CD4-positive, alpha-beta T cell treated with Interleukin-2 at 100 ng/mL for 4 hours (primary cell): Measurements from ENCODE around the gene HDAC3.

ENCODE experiments used
- DNase-seq: peaks from one replicate; pipeline ENCODE4 v3.0.0-alpha.2; 2020; ENCODE audit warnings: low spot score

Gene HDAC3

GRCh38 chr5:141657937-141658545 is 21.4 kb upstream of the HDAC3 start:
- no peak for DNase-seq

DNA sequence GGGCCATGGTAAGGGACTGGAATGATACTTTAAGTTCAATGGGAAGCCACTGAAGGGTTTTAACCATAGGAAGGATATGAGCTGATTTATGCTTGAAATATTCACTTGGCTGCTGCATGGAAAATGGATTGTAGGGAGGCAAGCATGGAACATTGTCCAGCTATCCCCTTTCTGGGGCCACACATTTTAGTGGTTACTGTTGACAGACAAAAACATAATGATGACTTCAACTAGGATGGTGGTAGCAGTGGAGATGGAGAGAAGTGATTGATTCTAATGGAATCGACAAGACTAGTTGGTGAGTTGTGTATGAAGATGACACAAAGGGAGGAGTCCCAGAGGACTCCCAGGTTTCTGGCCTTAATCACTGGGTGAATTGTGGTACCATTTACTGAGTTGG is 20.8 kb upstream of the HDAC3 start:
- no peak for DNase-seq

GRCh38 chr5:141656396-141656795 is 19.7 kb upstream of the HDAC3 start:
- DNase-seq = no peak

GRCh38 chr5:141655020-141655419 is 18.4 kb upstream of the HDAC3 start:
- no peak for DNase-seq

DNA sequence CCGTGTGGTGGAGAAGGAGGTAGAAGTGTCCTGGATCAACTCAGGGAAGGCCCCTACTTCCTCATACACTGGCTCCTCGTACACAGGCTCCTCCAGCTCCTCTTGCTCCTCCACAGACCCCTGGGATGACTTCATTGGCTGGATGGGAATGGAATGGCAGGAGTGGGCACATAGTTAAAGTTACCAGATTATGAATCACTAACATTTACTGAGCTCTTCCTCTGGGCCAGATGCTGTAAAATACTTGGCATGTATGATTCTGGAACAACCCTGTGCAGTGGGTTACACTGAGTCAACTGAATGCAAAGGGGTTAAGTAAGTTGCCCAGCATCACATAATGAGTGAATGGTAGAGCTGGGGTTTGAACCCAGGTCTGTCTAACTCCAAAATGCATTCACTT is 17.6 kb upstream of the HDAC3 start:
- DNase-seq = no peak

GRCh38 chr5:141651728-141652105 is 15.1 kb upstream of the HDAC3 start:
- no peak for DNase-seq

DNA sequence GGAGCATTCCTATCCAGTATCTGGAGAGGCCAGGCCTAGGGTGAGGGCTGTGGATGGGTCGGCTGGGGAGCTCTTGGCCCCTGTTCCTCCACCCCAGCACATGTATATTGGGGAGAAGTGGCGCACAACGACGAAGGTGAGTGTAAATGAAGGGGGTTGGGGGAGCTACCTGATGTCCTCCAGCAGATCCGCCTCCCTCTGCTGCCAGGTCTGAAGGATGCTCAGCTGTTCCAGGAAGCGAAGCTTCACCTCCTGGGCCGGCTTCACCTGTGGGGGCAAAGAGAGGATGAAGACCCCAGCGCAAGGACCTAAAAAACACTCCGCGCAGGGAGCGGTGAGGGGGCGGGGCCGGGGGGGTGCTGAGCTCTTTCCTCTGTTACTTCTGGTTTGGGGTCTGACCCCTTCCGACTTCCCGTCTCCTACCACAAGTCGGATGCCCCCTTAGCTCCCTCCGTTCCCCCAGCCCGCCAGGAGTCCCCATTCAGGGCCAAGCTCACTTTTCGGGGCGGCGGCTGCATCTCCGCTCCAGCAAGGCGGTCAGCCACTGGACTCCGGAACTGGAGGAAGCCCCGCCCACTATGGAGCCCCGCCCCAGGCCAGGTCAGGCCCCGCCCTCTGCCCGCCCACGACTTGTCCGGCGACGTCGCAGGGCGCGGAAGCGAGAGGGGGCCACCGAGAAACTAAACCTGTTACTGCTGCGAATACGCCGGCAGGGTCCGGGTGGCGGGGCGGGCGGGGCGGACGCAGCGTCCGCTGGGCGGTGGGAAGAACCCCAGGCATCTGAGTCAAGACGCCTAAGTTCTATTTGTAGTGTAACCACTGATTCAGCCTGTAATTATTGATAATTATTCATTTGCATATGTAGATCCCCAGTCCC is 14.4 kb upstream of the HDAC3 start, which contains the start of gene FCHSD1:
FCHSD1 (minus strand) TSS at position 568 of the 877 bp plus-strand sequence; CDS start at position 518, 50 bp downstream.
- DNase-seq = peak; percentile 83

DNA sequence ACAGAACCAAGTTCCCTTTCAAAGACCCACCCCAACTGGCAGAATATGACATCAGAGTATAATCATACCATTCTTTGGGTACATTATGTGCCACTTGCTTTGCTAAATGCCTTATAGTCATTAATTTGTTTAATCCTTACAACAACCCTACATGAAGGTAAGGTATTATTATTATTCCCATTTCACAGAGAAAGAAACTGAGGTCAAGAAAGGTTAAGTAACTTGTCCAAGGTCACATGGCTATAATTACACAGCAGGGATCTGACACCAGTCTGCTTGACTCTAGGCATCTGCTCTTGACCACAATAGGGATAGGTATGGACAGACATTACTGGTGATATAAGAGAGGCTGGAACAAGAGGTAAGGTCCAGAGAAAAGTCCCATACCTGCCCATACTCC is 13.3 kb upstream of the HDAC3 start:
- no peak for DNase-seq

DNA sequence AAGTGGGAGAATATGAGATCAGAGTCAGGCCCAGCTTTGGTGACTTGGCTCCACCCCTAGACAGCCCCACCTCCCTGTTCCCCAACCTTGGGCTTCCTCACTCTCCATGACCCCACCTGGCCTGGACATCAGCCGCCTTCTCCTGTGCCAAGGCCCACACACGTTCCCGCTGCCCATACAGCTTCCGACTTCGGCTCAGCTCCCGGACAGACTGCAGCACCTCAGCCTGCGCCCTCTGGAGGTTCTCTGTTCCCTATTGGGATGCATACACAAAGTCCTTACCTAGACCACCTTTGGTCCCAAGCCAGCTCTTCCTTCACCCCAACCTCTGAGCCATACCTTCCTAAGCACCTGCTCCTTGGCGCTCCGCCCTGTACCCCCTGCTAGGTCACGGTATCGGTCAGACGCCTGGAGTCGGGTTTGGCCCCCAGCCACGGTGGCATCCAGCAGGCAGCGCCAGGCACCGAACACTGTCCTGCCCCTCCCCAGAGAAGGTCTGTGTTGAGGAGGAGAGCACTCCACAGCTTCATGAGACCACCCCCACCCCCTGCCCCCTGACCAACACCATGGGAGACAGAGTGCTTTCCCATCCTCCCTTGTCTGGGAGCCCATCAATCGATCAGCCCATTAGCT is 12.5 kb upstream of the HDAC3 start:
- no peak for DNase-seq

DNA sequence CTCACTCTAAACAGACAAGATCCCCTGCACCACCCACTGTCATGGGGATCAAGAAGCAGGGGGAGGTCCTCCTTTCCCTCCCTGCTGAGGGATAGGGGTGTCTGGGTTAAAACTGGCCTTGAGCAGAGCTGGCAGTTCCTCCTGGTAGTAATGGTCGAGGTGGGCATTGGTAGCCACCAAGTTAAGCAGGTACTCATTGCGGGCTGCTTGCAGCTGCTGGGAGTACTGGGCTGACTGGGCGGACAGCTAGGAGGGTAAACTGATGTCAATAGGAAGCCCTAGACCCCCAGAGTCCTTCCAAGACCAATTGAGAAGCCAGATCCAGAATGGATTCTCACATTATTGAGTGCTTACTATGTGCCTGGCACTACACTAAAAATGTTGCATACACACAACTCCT is 11.2 kb upstream of the HDAC3 start:
- DNase-seq = no peak

DNA sequence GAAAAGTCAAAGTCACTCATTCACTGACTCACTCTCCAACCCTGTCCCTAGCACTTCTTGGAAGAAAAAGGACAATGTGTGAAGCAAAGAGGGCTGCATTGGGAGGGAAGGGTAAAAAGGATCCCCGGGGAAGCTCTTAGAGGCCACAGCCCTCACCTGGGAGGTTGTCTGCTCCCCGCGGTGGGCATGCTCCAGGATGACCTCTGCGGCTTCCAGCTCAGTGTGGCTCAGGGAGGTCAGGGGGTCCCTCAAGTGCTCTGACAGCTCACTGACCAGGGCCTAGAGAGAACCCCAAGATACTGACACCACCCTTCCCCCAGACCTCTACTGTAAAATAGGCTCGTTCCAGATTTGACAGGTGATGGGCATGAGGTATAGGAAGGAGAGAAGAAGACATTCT is 10.6 kb upstream of the HDAC3 start:
- no peak for DNase-seq

- DNase-seq = no peak
Observed at GRCh38 chr5:141646026-141646425, 9.4 kb upstream of the HDAC3 start.

DNA sequence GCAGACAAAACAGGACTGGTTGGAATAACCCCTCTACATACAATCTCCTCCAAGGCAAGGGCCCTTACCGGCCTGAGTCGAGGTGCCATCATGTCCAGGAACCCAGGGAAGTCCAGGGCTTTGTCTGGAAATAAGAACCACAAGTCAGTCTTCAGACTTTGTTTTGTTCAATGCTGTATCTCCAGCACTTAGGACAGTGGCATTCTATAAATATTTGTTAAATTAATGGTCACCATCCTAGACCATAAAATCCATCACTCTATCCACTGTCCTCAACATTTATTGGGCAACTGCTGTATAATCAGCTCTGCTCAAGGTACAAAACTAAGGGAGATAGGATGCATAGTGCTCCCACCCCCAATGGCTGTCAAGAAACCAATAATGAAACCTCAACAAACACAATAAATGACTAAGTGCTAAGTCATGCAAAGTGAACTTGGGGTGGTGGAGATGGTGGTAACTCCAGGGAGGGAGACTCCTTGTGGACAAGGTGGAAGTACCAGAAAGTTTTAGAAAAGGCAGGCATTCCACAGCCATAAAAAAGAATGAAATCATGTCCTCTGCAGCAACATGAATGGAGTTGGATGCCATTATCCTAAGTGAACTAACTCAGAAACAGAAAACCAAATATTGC is 5.1 kb upstream of the HDAC3 start:
- peak; percentile 18 for DNase-seq

DNA sequence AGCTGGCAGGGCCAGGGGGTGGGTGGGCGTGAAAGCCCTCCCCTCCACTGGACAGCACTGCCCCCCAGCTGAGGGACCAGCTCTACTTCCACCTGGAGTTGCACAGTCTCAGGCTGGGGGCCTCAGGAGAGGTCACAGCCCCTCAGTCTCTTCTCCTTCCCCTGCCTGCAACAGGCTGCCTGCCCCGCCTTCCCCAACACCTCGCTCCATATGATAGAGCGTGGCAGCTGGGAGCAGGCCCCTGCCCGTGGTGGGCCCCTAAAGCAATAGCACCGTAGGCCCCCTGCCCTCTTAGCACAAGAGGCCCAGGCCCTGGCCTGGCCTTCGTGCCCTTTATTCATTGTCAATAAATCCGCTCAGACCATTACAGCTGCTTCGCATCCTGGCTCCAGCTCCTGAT is 4.0 kb upstream of the HDAC3 start:
- no peak for DNase-seq

DNA sequence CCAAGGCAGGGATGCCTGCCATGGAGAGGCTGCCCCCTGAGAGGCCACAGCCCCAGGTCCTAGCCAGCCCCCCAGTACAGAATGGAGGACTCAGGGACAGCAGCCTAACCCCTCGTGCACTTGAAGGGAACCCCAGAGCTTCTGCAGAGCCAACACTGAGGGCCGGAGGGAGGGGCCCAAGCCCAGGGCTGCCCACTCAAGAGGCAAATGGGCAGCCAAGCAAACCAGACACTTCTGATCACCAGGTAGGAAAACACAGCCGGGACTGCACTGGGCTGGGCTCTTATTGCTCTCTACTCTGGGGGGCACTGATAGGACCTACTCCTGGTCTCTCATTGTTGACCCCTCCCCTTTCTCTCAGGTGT is 3.4 kb upstream of the HDAC3 start:
- no peak for DNase-seq

DNA sequence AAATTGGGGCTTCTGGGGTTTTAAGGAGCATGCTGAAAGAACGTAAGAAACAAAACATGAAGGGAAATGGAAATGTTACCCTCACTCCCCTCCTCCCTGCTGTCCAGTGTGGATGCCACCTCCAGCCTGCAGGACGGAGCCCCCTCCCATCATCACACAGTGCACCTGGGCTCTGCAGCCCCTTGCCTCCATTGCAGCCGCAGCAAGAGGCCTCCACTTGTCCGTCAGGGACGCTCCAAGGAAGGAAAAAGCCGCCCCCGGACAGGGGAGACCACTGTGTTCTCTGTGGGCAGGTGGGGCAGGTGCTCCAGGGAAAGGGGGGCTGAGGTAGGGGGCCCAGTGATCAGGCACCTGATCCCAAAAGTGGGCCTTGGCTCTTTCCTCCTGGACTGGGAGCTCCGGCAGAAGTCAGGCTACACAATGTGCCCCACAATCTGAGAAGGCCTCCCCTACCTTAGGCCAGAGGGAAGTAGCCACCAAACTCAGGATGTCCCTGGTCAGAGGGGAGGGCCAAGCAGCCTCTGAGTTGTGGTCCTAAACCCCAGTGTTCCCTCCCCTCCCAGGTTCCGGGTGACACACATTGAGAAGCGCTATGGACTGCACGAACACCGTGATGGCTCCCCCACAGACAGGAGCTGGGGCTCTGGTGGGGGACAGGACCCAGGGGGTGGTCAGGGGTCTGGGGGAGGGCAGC is 2.9 kb upstream of the HDAC3 start:
- DNase-seq = no peak

DNA sequence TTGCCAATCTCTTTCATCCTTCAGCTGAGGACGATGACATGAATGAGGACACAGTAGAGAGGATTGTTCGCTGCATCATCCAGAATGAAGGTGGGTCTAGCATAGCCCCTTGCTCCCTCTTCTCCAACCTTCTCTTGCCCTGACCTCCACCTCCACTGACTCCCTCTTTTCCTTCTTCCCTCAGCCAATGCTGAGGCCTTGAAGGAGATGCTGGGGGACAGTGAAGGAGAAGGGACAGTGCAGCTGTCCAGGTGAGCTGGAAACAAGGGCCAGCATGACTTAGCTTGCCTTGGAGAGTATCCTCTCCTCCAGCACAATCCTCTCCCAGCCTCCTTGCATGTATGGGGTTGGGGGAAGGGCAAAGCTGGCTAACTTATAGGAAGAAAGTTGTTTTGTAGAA is 2.1 kb upstream of the HDAC3 start:
- no peak for DNase-seq

DNA sequence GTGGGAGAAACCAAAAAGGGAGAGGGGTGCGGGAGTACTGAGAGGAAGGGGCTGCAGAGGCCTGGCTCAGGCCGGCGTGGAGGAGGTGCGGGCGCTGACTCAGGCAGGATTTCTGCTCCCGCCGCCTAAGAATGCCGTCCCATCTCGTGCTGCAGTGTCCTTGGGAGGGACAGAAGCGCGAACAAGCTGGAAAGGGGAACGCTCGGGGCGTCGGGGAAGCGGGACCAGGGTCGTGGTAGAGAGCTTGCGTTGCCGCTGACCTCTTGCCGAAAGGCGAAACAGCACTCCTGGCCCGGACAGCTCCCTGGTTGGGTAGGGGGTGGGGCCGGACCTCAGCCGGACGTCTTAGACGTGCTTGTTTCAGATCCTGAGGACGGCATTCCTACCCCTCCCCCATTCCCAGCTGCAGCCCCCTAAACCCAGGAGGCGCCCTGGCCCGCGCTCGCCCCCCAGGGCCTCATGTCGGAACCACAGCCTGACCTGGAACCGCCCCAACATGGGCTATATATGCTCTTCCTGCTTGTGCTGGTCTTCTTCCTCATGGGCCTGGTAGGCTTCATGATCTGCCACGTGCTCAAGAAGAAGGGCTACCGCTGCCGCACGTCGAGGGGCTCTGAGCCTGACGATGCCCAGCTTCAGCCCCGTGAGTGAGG is 1.2 kb upstream of the HDAC3 start:
- peak; percentile 59 for DNase-seq

DNA sequence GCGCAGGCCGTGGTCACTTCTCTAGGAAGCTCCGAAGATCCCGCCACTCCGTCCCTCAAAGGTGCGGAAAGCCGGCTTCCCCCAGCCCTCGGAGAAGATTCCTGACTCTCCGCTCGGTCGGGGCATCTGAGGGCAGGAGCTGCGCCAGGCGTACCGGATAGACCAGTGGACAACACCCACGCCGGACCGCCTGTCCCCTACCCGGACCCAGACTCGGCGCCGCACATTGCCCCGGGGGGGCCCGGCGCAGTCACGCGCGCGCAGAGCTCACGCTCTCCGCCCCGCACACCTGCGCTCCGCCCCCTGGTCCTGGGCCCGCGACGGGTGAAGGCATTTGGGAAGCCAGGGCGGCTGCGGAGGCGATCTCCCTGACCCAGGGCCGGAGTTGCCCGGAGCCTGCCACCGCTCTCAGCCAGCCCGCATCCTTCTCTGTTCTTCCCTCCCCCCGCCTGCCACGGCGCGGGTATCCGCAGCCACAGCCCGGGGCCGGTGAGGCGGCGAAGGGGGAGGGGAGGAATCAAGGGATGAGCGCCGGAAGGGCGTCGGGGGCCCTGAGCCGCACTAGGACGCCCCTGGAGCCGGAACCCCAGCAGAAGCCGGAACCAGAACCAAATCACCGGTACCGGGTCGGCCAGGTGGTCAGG is 596 bp upstream of the HDAC3 start:
- peak; percentile 38 for DNase-seq

DNA sequence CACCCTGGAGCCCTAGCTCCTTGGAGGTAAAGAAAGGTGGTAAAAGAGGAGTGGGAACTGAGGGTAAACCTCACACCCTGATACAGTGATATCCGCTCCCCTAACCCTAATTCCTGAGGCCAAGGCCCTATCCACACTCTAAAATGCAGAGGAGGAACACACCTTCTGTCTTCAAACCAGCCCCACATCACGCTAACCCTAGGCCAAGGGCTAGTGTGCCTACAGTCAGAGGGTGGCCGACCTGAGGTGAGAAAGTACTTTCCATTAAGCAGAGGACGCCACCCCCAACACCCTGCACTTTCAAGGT is 590 bp downstream of the HDAC3 start:
- DNase-seq = no peak

DNA sequence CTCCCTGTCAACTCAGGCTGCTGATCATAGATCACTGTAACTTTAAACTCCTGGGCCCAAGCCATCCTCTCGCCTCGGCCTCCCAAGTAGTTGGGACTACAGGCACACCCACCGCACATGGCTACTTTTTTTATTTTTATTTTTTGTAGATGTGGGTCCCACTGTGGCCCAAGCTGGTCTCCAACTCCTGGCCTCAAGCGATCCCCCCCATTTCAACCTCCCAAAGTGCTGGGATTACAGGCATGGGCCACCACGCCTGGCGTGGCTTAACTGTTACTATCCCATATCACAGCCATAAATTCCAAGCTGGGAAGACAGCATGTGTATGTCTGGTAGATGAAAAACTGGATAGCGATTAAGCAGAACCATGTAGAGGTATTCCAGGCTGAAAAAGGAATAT is 1.0 kb downstream of the HDAC3 start:
- DNase-seq = no peak
